A549 (cell line): ENCODE results near the gene CMKLR1.

Experiments used
- BHLHE40 ChIP-seq: IDR thresholded peaks from 2 replicates; pipeline ENCODE4 v1.6.1; 2012; ENCODE audit warnings: low read depth, low read length, inconsistent platforms
- CBX8 ChIP-seq: fragments of 200-600 bp; sonication (generic); IDR thresholded peaks from 2 replicates; pipeline ENCODE4 v1.6.1; 2016
- CTCF ChIP-seq: fragments of >200 bp; sonication (Bioruptor Twin); formaldehyde crosslinking; IDR thresholded peaks from 3 replicates; pipeline ENCODE4 v1.5.1; 2016
- E2F6 ChIP-seq: IDR thresholded peaks from 2 replicates; pipeline ENCODE4 v1.6.1; 2012; ENCODE audit warnings: low read depth, borderline replicate concordance
- EHF ChIP-seq: fragments of 250-450 bp; sonication (Bioruptor Pico); IDR thresholded peaks from 2 replicates; pipeline ENCODE4 v1.5.0; 2020; ENCODE audit warnings: mild to moderate bottlenecking
- ELK1 ChIP-seq: fragments of 150-350 bp; IDR thresholded peaks from 2 replicates; pipeline ENCODE4 v1.6.1; 2014; ENCODE audit warnings: low read depth, mild to moderate bottlenecking, low read length
- EP300 ChIP-seq, 2 experiments: fragments of >200 bp; sonication (Bioruptor Twin); formaldehyde crosslinking; IDR thresholded peaks; 2 replicates in 1 of 2; 3 replicates in 1 of 2; pipeline ENCODE4 v1.6.1; 2016 to 2017
- HDAC2 ChIP-seq: fragments of 200-600 bp; sonication (generic); IDR thresholded peaks from 2 replicates; pipeline ENCODE4 v1.6.1; 2016
- MAX ChIP-seq: IDR thresholded peaks from 2 replicates; pipeline ENCODE4 v1.6.1; 2012
- POLR2A ChIP-seq: IDR thresholded peaks from 2 replicates; pipeline ENCODE4 v1.6.1; 2012; ENCODE audit warnings: mild to moderate bottlenecking, low read length
- RAD21 ChIP-seq, 2 experiments: fragments of >200 bp in 1 of 2; sonication (Bioruptor Twin) in 1 of 2; formaldehyde crosslinking in 1 of 2; IDR thresholded peaks in 1 of 2; conservative IDR thresholded peaks in 1 of 2; 2 replicates in 1 of 2; 3 replicates in 1 of 2; pipeline ENCODE4 v1.6.1; 2012 to 2018; ENCODE audit warnings: inconsistent platforms in 1 of 2
- REST ChIP-seq: fragments of 200-600 bp; sonication (generic); IDR thresholded peaks from 2 replicates; pipeline ENCODE4 v1.6.1; 2016; ENCODE audit warnings: antibody characterized with exemption, mild to moderate bottlenecking, moderate library complexity
- USF2 ChIP-seq: fragments of 450-650 bp; IDR thresholded peaks from 2 replicates; pipeline ENCODE4 v1.6.1; 2014; ENCODE audit warnings: antibody characterized with exemption
- ZFP36 ChIP-seq: fragments of 450-650 bp; IDR thresholded peaks from 2 replicates; pipeline ENCODE4 v1.6.1; 2014; ENCODE audit warnings: borderline replicate concordance; ENCODE audit not compliant: partially characterized antibody

GRCh38 chr12:108379823-108380222, 40.7 kb upstream of the CMKLR1 start:
- no peak for TF ChIP-seq E2F6
- TF ChIP-seq RAD21 (conservative IDR thresholded peaks at IDR 0.05 in 1 of 2, IDR thresholded peaks at IDR 0.05 in 1 of 2): no peak
- no peak for TF ChIP-seq CTCF
- TF ChIP-seq ELK1: no peak
- no peak for TF ChIP-seq BHLHE40
- TF ChIP-seq EP300 (IDR thresholded peaks at IDR 0.05): no peak
- TF ChIP-seq EHF (CRISPR knock-in tag): no peak
- TF ChIP-seq REST: no peak
- TF ChIP-seq HDAC2: no peak
- TF ChIP-seq ZFP36: no peak
- TF ChIP-seq CBX8: no peak
- no peak for TF ChIP-seq POLR2A
- no peak for TF ChIP-seq USF2
- no peak for TF ChIP-seq MAX
